HEK293T (cell line): ENCODE data around the gene PSAT1.

Source experiments
- ARNT ChIP-seq: fragments of 450-650 bp; IDR thresholded peaks from 2 replicates; pipeline ENCODE4 v1.6.1; 2017; ENCODE audit warnings: mild to moderate bottlenecking
- BHLHE40 ChIP-seq: fragments of 450-650 bp; IDR thresholded peaks from 2 replicates; pipeline ENCODE4 v1.6.1; 2016; ENCODE audit warnings: mild to moderate bottlenecking, moderate library complexity, borderline replicate concordance
- FOXA1 ChIP-seq: fragments of 450-650 bp; IDR thresholded peaks from 2 replicates; pipeline ENCODE4 v1.6.1; 2016; ENCODE audit warnings: mild to moderate bottlenecking
- FOXK2 ChIP-seq: fragments of 450-650 bp; IDR thresholded peaks from 2 replicates; pipeline ENCODE4 v1.6.1; 2016; ENCODE audit warnings: mild to moderate bottlenecking
- FOXM1 ChIP-seq: fragments of 450-650 bp; IDR thresholded peaks from 2 replicates; pipeline ENCODE4 v1.6.1; 2017; ENCODE audit warnings: mild to moderate bottlenecking, borderline replicate concordance
- HDGF ChIP-seq: fragments of 450-650 bp; IDR thresholded peaks from 2 replicates; pipeline ENCODE4 v1.6.1; 2017; ENCODE audit warnings: antibody characterized with exemption, borderline replicate concordance
- LEF1 ChIP-seq: fragments of 450-650 bp; IDR thresholded peaks from 2 replicates; pipeline ENCODE4 v1.6.1; 2017; ENCODE audit warnings: mild to moderate bottlenecking, borderline replicate concordance
- NFRKB ChIP-seq: fragments of 450-650 bp; IDR thresholded peaks from 2 replicates; pipeline ENCODE4 v1.6.1; 2016; ENCODE audit warnings: mild to moderate bottlenecking, moderate library complexity
- PKNOX1 ChIP-seq: fragments of 450-650 bp; IDR thresholded peaks from 2 replicates; pipeline ENCODE4 v1.6.1; 2016
- SP1 ChIP-seq: fragments of 450-650 bp; IDR thresholded peaks from 2 replicates; pipeline ENCODE4 v1.6.1; 2017
- SUZ12 ChIP-seq: fragments of 450-650 bp; IDR thresholded peaks from 2 replicates; pipeline ENCODE4 v1.6.1; 2016; ENCODE audit warnings: mild to moderate bottlenecking

GRCh38 chr9:78288214-78288892 lies 8.6 kb upstream of the PSAT1 start:
- TF ChIP-seq ARNT (no peak), LEF1 (no peak), SP1 (no peak), FOXA1 (no peak), BHLHE40 (no peak), FOXM1 (no peak), HDGF (no peak), PKNOX1 (no peak), NFRKB (no peak), FOXK2 (no peak), SUZ12 (no peak)
